Heart left ventricle (tissue), 13 donors: Measurements from ENCODE around the gene TENM3.

Experiments used
- POLR2A ChIP-seq, 2 donors: fragments of 450-650 bp; IDR thresholded peaks; one replicate each; pipeline ENCODE4 v1.6.1; 2017; ENCODE audit warnings: antibody characterized with exemption in 2 of 2, mild to moderate bottlenecking in 2 of 2, moderate library complexity in 2 of 2
- TF ChIP-seq, protein P1 (sequence below), 12 donors: fragments of 200-600 bp; sonication (generic) in 4 of 12; IDR thresholded peaks; one replicate each; pipeline versions ENCODE4 v1.5.0 to v1.8.0; 2018 to 2022; ENCODE audit warnings: antibody characterized with exemption in 12 of 12, mild to moderate bottlenecking in 5 of 12
- donor health status: ischemic (EF 13 %, LVEDD 7.1; RV severe dilation, severe dysfunction).
- donor health status: DM: no; HTN: yes; CAD: no.
- donor health status: DM: no; HTN: no; CAD: no.
- donor health status: ischemic (EF 25% LVEDD 6.9; RV normal size, moderate dysfunction).
- donor health status: ischemic (EF 25% LVEDD 5.7; RV mildly dilated, moderate dysfunction).
- donor health status: ischemic (EF 35%, LVEDD 5.7; RV mildly dilated, moderate dysfunction).
- donor health status: nonischemic (EF 11% LVEDD 7.7; RV severe dilation, severe dysfunction).
- donor health status: DM: yes; HTN: yes; CAD: no.
- donor health status: PGD.
- donor health status: ischemic (EF 29% LVEDD 5.4; RV normal size, mild dysfunction).
- donor health status: nonischemic (EF 23%, LVEDD 6.1; RV moderate dilation, normal function).

DNA sequence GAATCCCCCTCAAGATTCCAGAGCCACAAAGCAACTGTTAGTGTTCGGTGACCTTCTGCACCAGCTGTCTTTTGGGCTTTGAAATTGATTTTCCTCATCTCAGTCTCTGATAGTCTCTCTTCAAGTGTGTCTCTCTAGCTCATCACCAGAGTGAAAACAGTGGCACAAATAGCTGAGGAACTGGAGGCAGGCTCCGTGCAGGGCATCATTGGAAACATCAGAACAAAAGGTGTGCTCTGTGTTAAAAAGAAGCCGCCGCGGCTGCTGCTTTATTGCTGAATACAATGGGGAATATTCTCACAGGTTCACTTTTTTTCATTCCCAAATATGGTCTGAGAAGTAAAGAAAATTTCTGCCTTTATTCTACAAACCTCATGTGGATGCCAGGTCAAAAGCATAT is 376.5 kb downstream of the TENM3 start:
- TF ChIP-seq, protein P1, sequence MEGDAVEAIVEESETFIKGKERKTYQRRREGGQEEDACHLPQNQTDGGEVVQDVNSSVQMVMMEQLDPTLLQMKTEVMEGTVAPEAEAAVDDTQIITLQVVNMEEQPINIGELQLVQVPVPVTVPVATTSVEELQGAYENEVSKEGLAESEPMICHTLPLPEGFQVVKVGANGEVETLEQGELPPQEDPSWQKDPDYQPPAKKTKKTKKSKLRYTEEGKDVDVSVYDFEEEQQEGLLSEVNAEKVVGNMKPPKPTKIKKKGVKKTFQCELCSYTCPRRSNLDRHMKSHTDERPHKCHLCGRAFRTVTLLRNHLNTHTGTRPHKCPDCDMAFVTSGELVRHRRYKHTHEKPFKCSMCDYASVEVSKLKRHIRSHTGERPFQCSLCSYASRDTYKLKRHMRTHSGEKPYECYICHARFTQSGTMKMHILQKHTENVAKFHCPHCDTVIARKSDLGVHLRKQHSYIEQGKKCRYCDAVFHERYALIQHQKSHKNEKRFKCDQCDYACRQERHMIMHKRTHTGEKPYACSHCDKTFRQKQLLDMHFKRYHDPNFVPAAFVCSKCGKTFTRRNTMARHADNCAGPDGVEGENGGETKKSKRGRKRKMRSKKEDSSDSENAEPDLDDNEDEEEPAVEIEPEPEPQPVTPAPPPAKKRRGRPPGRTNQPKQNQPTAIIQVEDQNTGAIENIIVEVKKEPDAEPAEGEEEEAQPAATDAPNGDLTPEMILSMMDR (IDR thresholded peaks at IDR 0.05), result no peak
- TF ChIP-seq POLR2A (IDR thresholded peaks at IDR 0.05), result no peak
